ENCODE results near the gene ACSS2. TPM values are rescaled to one million over a fixed set of nuclear protein-coding genes. Genes with fewer than 3 reads are reported as not detected.

The ACSS2 gene
- total and polyA plus RNA-seq, 2 of the 8 experiments (the other 6 are each of a cell fraction or from before 2014, with no cell fraction given): 17.7 to 24.2 TPM

GRCh38 chr20:34949120-34949519 lies 72.7 kb downstream of the ACSS2 start:
- POLR2A ChIA-PET (ENCODE audit: partially characterized antibody): no interaction called here
- CTCF ChIA-PET (ENCODE audit: partially characterized antibody): interaction anchor here (1.0 to 1.5 kb wide), 3 partner anchors 10 to 29 kb away, joined by 3 read pairs; no protein-coding TSS in a partner anchor
- TF ChIP-seq EZH2 (IDR thresholded peaks at IDR 0.05; ENCODE audit: low read depth, low read length, severe bottlenecking): no peak
- TF ChIP-seq KDM5A (IDR thresholded peaks at IDR 0.05; ENCODE audit: low read length): no peak
- no peak for TF ChIP-seq POU5F1 (IDR thresholded peaks at IDR 0.05; ENCODE audit: low read depth, low read length)
- no peak for TF ChIP-seq PHF8 (conservative IDR thresholded peaks at IDR 0.05; ENCODE audit: low read depth, low read length)
- no peak for TF ChIP-seq TAF1 (IDR thresholded peaks at IDR 0.05; ENCODE audit: low read depth, low read length)
- TF ChIP-seq SUZ12 (IDR thresholded peaks at IDR 0.05; ENCODE audit: low read length): no peak
- no peak for TF ChIP-seq RBBP5 (IDR thresholded peaks at IDR 0.05; ENCODE audit: borderline replicate concordance, low read depth, low read length)
- no peak for TF ChIP-seq POLR2A (IDR thresholded peaks at IDR 0.05; ENCODE audit: control extremely low read depth in 1 of 2, low read depth in 2 of 2, low read length in 2 of 2)
- TF ChIP-seq BACH1 (IDR thresholded peaks at IDR 0.05; ENCODE audit: low read length): no peak
- no peak for TF ChIP-seq CTBP2 (IDR thresholded peaks at IDR 0.05; ENCODE audit: borderline replicate concordance, insufficient read depth, insufficient read length, low read length)
- no peak for TF ChIP-seq RXRA (IDR thresholded peaks at IDR 0.05; ENCODE audit: insufficient read depth, low read depth, low read length)
- no peak for TF ChIP-seq USF2 (IDR thresholded peaks at IDR 0.05; ENCODE audit: low read length)
- TF ChIP-seq SIX5 (IDR thresholded peaks at IDR 0.05; ENCODE audit: low read depth, low read length): no peak
- TF ChIP-seq SP4 (IDR thresholded peaks at IDR 0.05; ENCODE audit: low read length): no peak
- TF ChIP-seq CHD2 (IDR thresholded peaks at IDR 0.05; ENCODE audit: low read length): no peak

More at GRCh38 chr20:34949120-34949519, 72.7 kb downstream of the ACSS2 start:
- no peaks in the 10 kb centered on the region for H3K79me1 ChIP-seq (ENCODE audit: low read depth, low read length)
- H2AK5ac ChIP-seq (ENCODE audit: low read depth, low read length): no peak overlapping the region
- H3K4me2 ChIP-seq (ENCODE audit: insufficient read depth in 1 of 2, low read depth in 2 of 2, low read length in 2 of 2): no peak overlapping the region
- H3K4ac ChIP-seq (replicated peaks; ENCODE audit: insufficient read length, low read depth, low read length): no peak overlapping the region
- H2BK12ac ChIP-seq (ENCODE audit: low read depth, low read length): no peak overlapping the region
- FAIRE-seq (no peak), DNase-seq (ENCODE audit: low read depth in 1 of 2, low spot score in 2 of 2) (no peak)
- H2BK5ac ChIP-seq (ENCODE audit: low read depth, low read length): no peak overlapping the region
- no peak overlapping the region for H2AFZ ChIP-seq (ENCODE audit: low read length)
- H3K9me3 ChIP-seq (ENCODE audit: insufficient read depth in 2 of 2, low read depth in 1 of 2, low read length in 1 of 2): no peaks in the 10 kb centered on the region
- 93% methylated on average over 6 of the region's 6 CpGs; no CpG with 5 or more reads in 1 of the 2 experiments for WGBS, 2 experiments (ENCODE audit: extremely low coverage in 1 of 2, insufficient coverage in 1 of 2, insufficient read length in 1 of 2, insufficient replicate concordance in 2 of 2, low coverage in 1 of 2, low lambda C conversion rate in 2 of 2, missing lambda C conversion rate in 1 of 2)
- no peaks in the 10 kb centered on the region for H3K27me3 ChIP-seq (replicated peaks in 1 of 4; ENCODE audit: control insufficient read depth in 3 of 4, extremely low read depth in 1 of 4, insufficient read depth in 3 of 4, low read length in 3 of 4)
- peaks cover 0 to 13% (median 5%) of the 10 kb centered on the region in 4 experiments; a peak in 2 of 8 replicates for H3K36me3 ChIP-seq (ENCODE audit: control insufficient read depth in 2 of 4, insufficient read depth in 4 of 4, low read length in 3 of 4)
- no peak overlapping the region for H4K8ac ChIP-seq (ENCODE audit: extremely low read depth, insufficient read depth, low read length)
- H3K14ac ChIP-seq (ENCODE audit: insufficient read length): no peak overlapping the region
- H3K23ac ChIP-seq (ENCODE audit: insufficient read length): no peak overlapping the region
- no peak overlapping the region for H4K5ac ChIP-seq (ENCODE audit: insufficient read length, low read depth, low read length)
- H3K4me1 ChIP-seq (replicated peaks in 1 of 4; ENCODE audit: control insufficient read depth in 3 of 4, insufficient read depth in 4 of 4, low read length in 3 of 4): 0 out of 7 replicates have a peak, but pooled peaks cover 0 to 3% (median 0%) of the 10 kb centered on the region in 4 experiments
- H2BK15ac ChIP-seq (ENCODE audit: low read length): no peak overlapping the region
- no peak overlapping the region for H2BK20ac ChIP-seq (ENCODE audit: low read length)
- H3K9ac ChIP-seq (replicated peaks in 1 of 4; ENCODE audit: extremely low read depth in 1 of 4, low read depth in 3 of 4, low read length in 3 of 4): no peak overlapping the region
- H4K20me1 ChIP-seq (replicated peaks in 1 of 2; ENCODE audit: control insufficient read depth in 1 of 2, insufficient read depth in 2 of 2, low read length in 2 of 2): peaks cover 0 to 3% of the 10 kb centered on the region in 2 experiments
- no peak overlapping the region for H3K18ac ChIP-seq (ENCODE audit: extremely low read depth, low read length)
- H4K91ac ChIP-seq (replicated peaks; ENCODE audit: insufficient read length, low read length): no peak overlapping the region
- H3K27ac ChIP-seq (ENCODE audit: low read depth, low read length): no peak overlapping the region
- H3K4me3 ChIP-seq (ENCODE audit: extremely low read depth in 1 of 4, insufficient read depth in 2 of 4, low read depth in 3 of 4, low read length in 4 of 4): no peak overlapping the region
- no peaks in the 10 kb centered on the region for H3K79me2 ChIP-seq (ENCODE audit: control insufficient read depth in 1 of 2, insufficient read depth in 2 of 2, low read length in 2 of 2)
- H2BK120ac ChIP-seq (replicated peaks; ENCODE audit: low read depth, low read length): no peak overlapping the region
- no peak overlapping the region for H3K56ac ChIP-seq (replicated peaks; ENCODE audit: insufficient read length, low read depth, low read length)
- H3K23me2 ChIP-seq (ENCODE audit: low read depth, low read length): no peaks in the 10 kb centered on the region
